ENCODE results near the gene SLC16A3. TPM values are rescaled to one million over a fixed set of nuclear protein-coding genes. Genes with fewer than 3 reads are reported as not detected.

SLC16A3 gene
- polyA plus RNA-seq, 1 of the 3 experiments (the other 2 are of a cell fraction) = 70.7 TPM

GRCh38 chr17:82237083-82237745, 8.4 kb downstream of the SLC16A3 start:
- POLR2A ChIA-PET = interaction anchor here (0.6 to 1.9 kb wide), 3 partner anchors 30 to 55 kb away, joined by 3 to 5 read pairs (median 5); no protein-coding TSS in a partner anchor
- DNase-seq = no peak
- H3K4me2 ChIP-seq = no peak overlapping the region
- no peak for TF ChIP-seq JUND (IDR thresholded peaks at IDR 0.05)
- no peak for TF ChIP-seq GABPA (IDR thresholded peaks at IDR 0.05; ENCODE audit: low read depth)
- no peak for TF ChIP-seq NRF1 (IDR thresholded peaks at IDR 0.05; ENCODE audit: low read depth, low read length)
- TF ChIP-seq YY1 (IDR thresholded peaks at IDR 0.05; ENCODE audit: low read depth) = no peak
- no peak for TF ChIP-seq FOSL2 (IDR thresholded peaks at IDR 0.05; ENCODE audit: borderline replicate concordance, low read depth)
- no peak for TF ChIP-seq MAX (IDR thresholded peaks at IDR 0.05; ENCODE audit: low read depth)
- no peak for TF ChIP-seq SMC3 (IDR thresholded peaks at IDR 0.05; ENCODE audit: low read depth, low read length)
- no peak for TF ChIP-seq RXRA (IDR thresholded peaks at IDR 0.05; ENCODE audit: borderline replicate concordance, low read depth)
- no peak for TF ChIP-seq EP300 (IDR thresholded peaks at IDR 0.05; ENCODE audit: borderline replicate concordance in 1 of 2, low read depth in 1 of 2, low read length in 1 of 2)
- no peak for TF ChIP-seq RAD21 (IDR thresholded peaks at IDR 0.05; ENCODE audit: low read length)
- TF ChIP-seq ELF1 (IDR thresholded peaks at IDR 0.05) = no peak
- peaks cover 70% of the 10 kb centered on the region; the same call in 1 of the 2 replicates for H3K79me2 ChIP-seq (ENCODE audit: insufficient read depth)
- H3K27me3 ChIP-seq (ENCODE audit: insufficient read depth) = no peaks in the 10 kb centered on the region
- no peaks in the 10 kb centered on the region for H3K9me2 ChIP-seq
- H3K4me3 ChIP-seq (ENCODE audit: low read depth in 2 of 2, low read length in 1 of 2) = no peak overlapping the region
- CTCF ChIA-PET = interaction anchor here (0.6 to 10.9 kb wide), 47 partner anchors 8 to 374 kb away, joined by 3 to 153 read pairs (median 6); partner anchors contain the start of genes CD7, DCXR and SLC16A3
- WGBS (ENCODE audit: low lambda C conversion rate) = 96% methylated on average over 50 of the region's 59 CpGs
- peaks cover 28% of the 10 kb centered on the region for H3F3A ChIP-seq (replicated peaks; ENCODE audit: insufficient read depth)
- no peaks in the 10 kb centered on the region for H3K9me3 ChIP-seq
- no peak overlapping the region; a peak in 1 of 4 replicates for H3K27ac ChIP-seq (ENCODE audit: low read depth in 2 of 2, low read length in 1 of 2)
- H3K9ac ChIP-seq = no peak overlapping the region
- H3K4me1 ChIP-seq (ENCODE audit: control insufficient read depth in 1 of 2, insufficient read depth in 2 of 2, low read depth in 1 of 2, low read length in 1 of 2) = peaks cover 24 to 42% of the 10 kb centered on the region in 2 experiments; a peak in 3 of 4 replicates
- peaks cover 18 to 47% of the 10 kb centered on the region in 2 experiments for H3K36me3 ChIP-seq (replicated peaks in 1 of 2; ENCODE audit: control insufficient read depth in 1 of 2, insufficient read depth in 2 of 2, low read length in 1 of 2)
- no peak overlapping the region for H2AFZ ChIP-seq (ENCODE audit: low read depth)
- peaks cover 73% of the 10 kb centered on the region for H4K20me1 ChIP-seq (ENCODE audit: insufficient read depth)

- Histone ChIP-seq H3K79me2 (ENCODE audit: insufficient read depth) (peaks cover 71% of the 10 kb centered on the region; the same call in 1 of the 2 replicates), H3K4me2 (no peak overlapping the region), H3K9me3 (no peaks in the 10 kb centered on the region), H3K27ac (ENCODE audit: low read depth in 2 of 2, low read length in 1 of 2) (no peak overlapping the region), H3K4me3 (ENCODE audit: low read depth in 2 of 2, low read length in 1 of 2) (no peak overlapping the region), H3K9me2 (no peaks in the 10 kb centered on the region), H2AFZ (ENCODE audit: low read depth) (no peak overlapping the region), H3K4me1 (ENCODE audit: control insufficient read depth in 1 of 2, insufficient read depth in 2 of 2, low read depth in 1 of 2, low read length in 1 of 2) (peaks cover 29 to 49% of the 10 kb centered on the region in 2 experiments; a peak in 3 of 4 replicates), H4K20me1 (ENCODE audit: insufficient read depth) (peaks cover 78% of the 10 kb centered on the region), H3K27me3 (ENCODE audit: insufficient read depth) (no peaks in the 10 kb centered on the region), H3K9ac (no peak overlapping the region), H3K36me3 (replicated peaks in 1 of 2; ENCODE audit: control insufficient read depth in 1 of 2, insufficient read depth in 2 of 2, low read length in 1 of 2) (peaks cover 20 to 53% of the 10 kb centered on the region in 2 experiments), H3F3A (replicated peaks; ENCODE audit: insufficient read depth) (peaks cover 34% of the 10 kb centered on the region)
- POLR2A ChIA-PET = no interaction called here
- CTCF ChIA-PET = interaction anchor here (0.9 to 10.9 kb wide), 19 partner anchors 8 to 207 kb away, joined by 3 to 153 read pairs (median 5); partner anchors contain the start of genes DCXR and SLC16A3
- DNase-seq = no peak
- WGBS (ENCODE audit: low lambda C conversion rate) = 95% methylated on average over 31 of the region's 34 CpGs
- no peak for TF ChIP-seq EZH2phosphoT487 (IDR thresholded peaks at IDR 0.05; ENCODE audit: borderline replicate concordance, low read depth)
- TF ChIP-seq YY1 (IDR thresholded peaks at IDR 0.05; ENCODE audit: low read depth) = no peak
- TF ChIP-seq CHD2 (IDR thresholded peaks at IDR 0.05; ENCODE audit: low read length, partially characterized antibody) = no peak
- no peak for TF ChIP-seq GABPA (IDR thresholded peaks at IDR 0.05; ENCODE audit: low read depth)
- TF ChIP-seq MXI1 (IDR thresholded peaks at IDR 0.05; ENCODE audit: low read depth, low read length) = no peak
- no peak for TF ChIP-seq IRF3 (IDR thresholded peaks at IDR 0.05; ENCODE audit: low read depth, low read length)
- TF ChIP-seq RXRA (IDR thresholded peaks at IDR 0.05; ENCODE audit: borderline replicate concordance, low read depth) = no peak
- no peak for TF ChIP-seq TEAD4 (IDR thresholded peaks at IDR 0.05; ENCODE audit: borderline replicate concordance, insufficient read depth)
- TF ChIP-seq RFX5 (IDR thresholded peaks at IDR 0.05; ENCODE audit: low read length) = no peak
- TF ChIP-seq EP300 (IDR thresholded peaks at IDR 0.05; ENCODE audit: borderline replicate concordance in 1 of 2, low read depth in 1 of 2, low read length in 1 of 2) = no peak
- TF ChIP-seq MEF2A (IDR thresholded peaks at IDR 0.05; ENCODE audit: borderline replicate concordance, low read depth) = no peak
- no peak for TF ChIP-seq ELF1 (IDR thresholded peaks at IDR 0.05)
- TF ChIP-seq TAF1 (IDR thresholded peaks at IDR 0.05; ENCODE audit: borderline replicate concordance, low read depth, low read length) = no peak
- no peak for TF ChIP-seq FOXJ3 (CRISPR knock-in tag; IDR thresholded peaks at IDR 0.05)
- TF ChIP-seq JUND (IDR thresholded peaks at IDR 0.05) = no peak
- no peak for TF ChIP-seq CTCF (IDR thresholded peaks at IDR 0.05)
- TF ChIP-seq USF1 (IDR thresholded peaks at IDR 0.05; ENCODE audit: borderline replicate concordance, low read depth) = no peak
These were observed 9.1 kb downstream of the SLC16A3 start for GRCh38 chr17:82237746-82238471.

Measured in SK-N-SH (cell line).